Coronary artery (tissue), 2 donors: ENCODE results near the gene GPRIN3.

Source experiments
- DNase-seq: peaks from one replicate; pipeline ENCODE4 v3.0.0-alpha.2; 2017; ENCODE audit warnings: low spot score
- H3K27ac ChIP-seq, 2 donors: fragments of 200-600 bp; sonication (generic); one replicate each; pipeline ENCODE4 v1.5.1; 2016 to 2019
- H3K4me3 ChIP-seq: fragments of 200-600 bp; sonication (generic); 2 replicates; pipeline ENCODE4 v1.5.1; 2016; ENCODE audit warnings: mild to moderate bottlenecking, moderate library complexity
- CTCF ChIP-seq: fragments of 200-600 bp; sonication (generic); IDR thresholded peaks from one replicate; pipeline ENCODE4 v1.5.1; 2019; ENCODE audit warnings: antibody characterized with exemption

The GPRIN3 gene

GRCh38 chr4:89300060-89300459 is 7.5 kb downstream of the GPRIN3 start:
- no peak overlapping the region for H3K27ac ChIP-seq
- H3K4me3 ChIP-seq = no peak overlapping the region
- no peak for TF ChIP-seq CTCF
- no peak for DNase-seq

- peak overlapping the region in 1 of 2 donors; percentile 41 for H3K27ac ChIP-seq
- H3K4me3 ChIP-seq = peak overlapping the region; percentile 58
- no peak for TF ChIP-seq CTCF
- DNase-seq = no peak
Observed at GRCh38 chr4:89299153-89299791, 8.3 kb downstream of the GPRIN3 start.

GRCh38 chr4:89298788-89299152 is 8.8 kb downstream of the GPRIN3 start:
- DNase-seq = no peak
- H3K4me3 ChIP-seq = peak overlapping the region; percentile 58
- H3K27ac ChIP-seq = no peak overlapping the region
- TF ChIP-seq CTCF = no peak

- no peak for TF ChIP-seq CTCF
- Histone ChIP-seq H3K27ac (no peak overlapping the region), H3K4me3 (no peak overlapping the region)
- no peak for DNase-seq
Observed at GRCh38 chr4:89298155-89298554, 9.4 kb downstream of the GPRIN3 start.

- no peak for DNase-seq
- no peak for TF ChIP-seq CTCF
- Histone ChIP-seq H3K4me3 (no peak overlapping the region), H3K27ac (no peak overlapping the region)
Observed at GRCh38 chr4:89296896-89297295, 10.7 kb downstream of the GPRIN3 start.

GRCh38 chr4:89296399-89296798 is 11.2 kb downstream of the GPRIN3 start:
- Histone ChIP-seq H3K27ac (no peak overlapping the region), H3K4me3 (no peak overlapping the region)
- no peak for DNase-seq
- no peak for TF ChIP-seq CTCF

- TF ChIP-seq CTCF = no peak
- Histone ChIP-seq H3K27ac (no peak overlapping the region), H3K4me3 (no peak overlapping the region)
- DNase-seq = no peak
Observed at GRCh38 chr4:89295415-89295927, 12.1 kb downstream of the GPRIN3 start.
